SK-N-MC (cell line): ENCODE measurements around the gene MUC5B.

Experiments used
- DNase-seq: peaks from one replicate; pipeline ENCODE4 v3.0.0-alpha.2; 2011; ENCODE audit warnings: low read depth, low spot score
- H3K27ac ChIP-seq: fragments of 200-600 bp; sonication (generic); 2 replicates; pipeline ENCODE4 v1.5.1; 2016; ENCODE audit warnings: mixed run types
- H3K36me3 ChIP-seq: fragments of 200-600 bp; sonication (generic); 2 replicates; pipeline ENCODE4 v1.6.1; 2017; ENCODE audit warnings: antibody characterized with exemption, low read length, mixed read lengths; ENCODE audit not compliant: insufficient read depth
- H3K4me3 ChIP-seq: fragments of 200-600 bp; sonication (generic); 2 replicates; pipeline ENCODE4 v1.5.1; 2016
- H3K9ac ChIP-seq: fragments of 200-600 bp; sonication (generic); 2 replicates; pipeline ENCODE4 v1.8.0; 2017; ENCODE audit warnings: mixed run types, mixed read lengths; ENCODE audit not compliant: insufficient read length
- H3K9me3 ChIP-seq: fragments of 200-600 bp; sonication (generic); 2 replicates; pipeline ENCODE4 v1.6.1; 2017; ENCODE audit warnings: low read depth, mild to moderate bottlenecking, antibody characterized with exemption, low read length, moderate library complexity, mixed read lengths
- EZH2 ChIP-seq: fragments of 200-600 bp; sonication (generic); IDR thresholded peaks from one replicate; pipeline ENCODE4 v1.6.1; 2017; ENCODE audit warnings: antibody characterized with exemption
- FOXP2 ChIP-seq: optimal IDR thresholded peaks from 2 replicates; pipeline ENCODE3; 2011; ENCODE audit warnings: mild to moderate bottlenecking, moderate library complexity; ENCODE audit not compliant: insufficient read depth; ENCODE audit errors: extremely low read length, control extremely low read depth
- POLR2AphosphoS5 ChIP-seq: IDR thresholded peaks from 2 replicates; pipeline ENCODE4 v1.6.1; 2012; ENCODE audit warnings: mild to moderate bottlenecking, low read depth, low read length, borderline replicate concordance

The MUC5B gene

GRCh38 chr11:1202154-1202775 lies 20.6 kb upstream of the MUC5B start:
- DNase-seq, result no peak
- H3K4me3 ChIP-seq, result no peak overlapping the region
- no peaks in the 10 kb centered on the region for H3K9me3 ChIP-seq
- no peak overlapping the region for H3K9ac ChIP-seq
- no peaks in the 10 kb centered on the region for H3K36me3 ChIP-seq
- TF ChIP-seq EZH2 (no peak), FOXP2 (no peak), POLR2AphosphoS5 (no peak)
- H3K27ac ChIP-seq, result no peak overlapping the region

GRCh38 chr11:1202776-1203504 lies 19.9 kb upstream of the MUC5B start:
- Histone ChIP-seq H3K4me3 (no peak overlapping the region), H3K27ac (no peak overlapping the region), H3K9me3 (no peaks in the 10 kb centered on the region), H3K9ac (no peak overlapping the region), H3K36me3 (no peaks in the 10 kb centered on the region)
- no peak for DNase-seq
- TF ChIP-seq EZH2 (no peak), POLR2AphosphoS5 (no peak), FOXP2 (no peak)

- no peak for DNase-seq
- no peak overlapping the region for H3K27ac ChIP-seq
- no peaks in the 10 kb centered on the region for H3K9me3 ChIP-seq
- no peak overlapping the region for H3K9ac ChIP-seq
- TF ChIP-seq FOXP2 (no peak), POLR2AphosphoS5 (no peak), EZH2 (no peak)
- H3K4me3 ChIP-seq, result no peak overlapping the region
- no peaks in the 10 kb centered on the region for H3K36me3 ChIP-seq
Measured at GRCh38 chr11:1203505-1204271, 19.2 kb upstream of the MUC5B start.

- Histone ChIP-seq H3K4me3 (no peak overlapping the region), H3K27ac (no peak overlapping the region), H3K9ac (no peak overlapping the region), H3K9me3 (no peaks in the 10 kb centered on the region), H3K36me3 (no peaks in the 10 kb centered on the region)
- no peak for DNase-seq
- no peak for TF ChIP-seq EZH2
- TF ChIP-seq POLR2AphosphoS5, result no peak
- no peak for TF ChIP-seq FOXP2
Measured at GRCh38 chr11:1204381-1205101, 18.3 kb upstream of the MUC5B start.

- Histone ChIP-seq H3K9ac (no peak overlapping the region), H3K4me3 (no peak overlapping the region), H3K36me3 (no peaks in the 10 kb centered on the region), H3K27ac (no peak overlapping the region), H3K9me3 (no peaks in the 10 kb centered on the region)
- no peak for DNase-seq
- TF ChIP-seq EZH2, result no peak
- no peak for TF ChIP-seq FOXP2
- no peak for TF ChIP-seq POLR2AphosphoS5
Measured at GRCh38 chr11:1205121-1205986, 17.5 kb upstream of the MUC5B start.

GRCh38 chr11:1205987-1206331 lies 16.9 kb upstream of the MUC5B start:
- Histone ChIP-seq H3K36me3 (no peaks in the 10 kb centered on the region), H3K9me3 (no peaks in the 10 kb centered on the region), H3K27ac (no peak overlapping the region), H3K9ac (no peak overlapping the region), H3K4me3 (no peak overlapping the region)
- TF ChIP-seq POLR2AphosphoS5 (no peak), EZH2 (no peak), FOXP2 (no peak)
- DNase-seq, result no peak

GRCh38 chr11:1206391-1207271 lies 16.2 kb upstream of the MUC5B start:
- no peak overlapping the region for H3K4me3 ChIP-seq
- H3K27ac ChIP-seq, result no peak overlapping the region
- DNase-seq, result no peak
- no peaks in the 10 kb centered on the region for H3K36me3 ChIP-seq
- H3K9ac ChIP-seq, result no peak overlapping the region
- no peaks in the 10 kb centered on the region for H3K9me3 ChIP-seq
- no peak for TF ChIP-seq FOXP2
